Astrocyte (in vitro differentiated cells and primary cell): ENCODE data around the gene TENM4.

ENCODE experiments used
- CTCF ChIP-seq: IDR thresholded peaks from 2 replicates; pipeline ENCODE4 v1.5.1; 2011; ENCODE audit warnings: low read depth, mild to moderate bottlenecking, inconsistent platforms, low read length, moderate library complexity; ENCODE audit not compliant: insufficient read depth
- EZH2 ChIP-seq: IDR thresholded peaks from 2 replicates; pipeline ENCODE4 v1.6.1; 2012; ENCODE audit warnings: mild to moderate bottlenecking, low read length, inconsistent platforms; ENCODE audit not compliant: insufficient read depth

- no peak for TF ChIP-seq CTCF
- TF ChIP-seq EZH2, result no peak
These were observed 730.4 kb downstream of the TENM4 start for GRCh38 chr11:78710417-78710816.
